ENCODE measurements around the gene DUSP9. TPM values are rescaled to one million over a fixed set of nuclear protein-coding genes. Genes with fewer than 3 reads are reported as not detected.

DUSP9 gene
- polyA plus RNA-seq, 1 donor from 2014 or later, result 0.94 TPM

DNA sequence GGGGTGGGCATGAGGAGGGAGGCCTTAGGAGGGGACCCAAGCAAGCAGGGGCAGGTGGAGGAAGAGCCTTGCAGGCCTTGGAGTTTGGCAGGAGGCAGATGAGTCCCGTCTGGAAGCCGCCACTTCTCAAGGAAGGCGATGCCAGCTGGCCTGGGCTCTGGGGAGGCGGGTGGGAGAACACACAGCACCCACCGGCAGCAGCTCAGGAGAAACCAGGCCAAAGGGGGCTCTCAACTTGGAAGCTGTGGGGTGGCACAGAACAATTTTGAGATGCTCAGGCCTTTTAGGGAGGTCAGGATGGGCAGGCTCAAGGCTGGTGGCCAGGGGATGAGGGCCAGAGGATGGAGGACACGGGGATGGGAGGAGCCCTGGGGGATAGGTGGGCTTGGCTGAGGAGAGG, 11.6 kb upstream of the DUSP9 start:
- H3K9me2 ChIP-seq (ENCODE audit: insufficient read depth, low read length), result no peaks in the 10 kb centered on the region
- TF ChIP-seq TAF1 (IDR thresholded peaks at IDR 0.05; ENCODE audit: low read depth) (no peak), RAD21 (conservative IDR thresholded peaks at IDR 0.05) (no peak), EP300 (conservative IDR thresholded peaks at IDR 0.05; ENCODE audit: poor library complexity, severe bottlenecking) (no peak), SMC3 (conservative IDR thresholded peaks at IDR 0.05; ENCODE audit: poor library complexity) (no peak), EZH2 (IDR thresholded peaks at IDR 0.05; ENCODE audit: borderline replicate concordance, insufficient read depth, low read length, poor library complexity, severe bottlenecking) (no peak)
- H2AFZ ChIP-seq (ENCODE audit: low read depth, low read length), result no peak overlapping the region
- no peak overlapping the region for H3K9ac ChIP-seq (ENCODE audit: low read length)
- H3K79me2 ChIP-seq (replicated peaks; ENCODE audit: insufficient read depth, low read length), result no peaks in the 10 kb centered on the region
- H3K27ac ChIP-seq (ENCODE audit: low read length), result no peak overlapping the region
- no peaks in the 10 kb centered on the region for H3K9me3 ChIP-seq (ENCODE audit: low read length)
- no peaks in the 10 kb centered on the region for H3K27me3 ChIP-seq (ENCODE audit: insufficient read depth, low read depth, low read length)
- H3K36me3 ChIP-seq (ENCODE audit: insufficient read depth, low read length), result no peaks in the 10 kb centered on the region
- no peaks in the 10 kb centered on the region for H3F3A ChIP-seq (ENCODE audit: insufficient read depth, low read length, poor library complexity, severe bottlenecking)
- no peak overlapping the region for H3K4me2 ChIP-seq (ENCODE audit: low read length)
- no peak overlapping the region for H3K4me3 ChIP-seq (ENCODE audit: low read length)
- H4K20me1 ChIP-seq (ENCODE audit: insufficient read depth), result no peaks in the 10 kb centered on the region

GRCh38 chrX:153635788-153636668, 11.0 kb upstream of the DUSP9 start:
- no peaks in the 10 kb centered on the region for H3K36me3 ChIP-seq (ENCODE audit: insufficient read depth, low read length)
- no peak overlapping the region for H3K9ac ChIP-seq (ENCODE audit: low read length)
- no peak overlapping the region for H3K4me3 ChIP-seq (ENCODE audit: low read length)
- H3K9me3 ChIP-seq (ENCODE audit: low read length), result no peaks in the 10 kb centered on the region
- no peaks in the 10 kb centered on the region for H3K79me2 ChIP-seq (replicated peaks; ENCODE audit: insufficient read depth, low read length)
- no peak overlapping the region for H2AFZ ChIP-seq (ENCODE audit: low read depth, low read length)
- H3F3A ChIP-seq (ENCODE audit: insufficient read depth, low read length, poor library complexity, severe bottlenecking), result no peaks in the 10 kb centered on the region
- no peak overlapping the region for H3K4me2 ChIP-seq (ENCODE audit: low read length)
- H3K27me3 ChIP-seq (ENCODE audit: insufficient read depth, low read depth, low read length), result no peaks in the 10 kb centered on the region
- no peaks in the 10 kb centered on the region for H4K20me1 ChIP-seq (ENCODE audit: insufficient read depth)
- H3K27ac ChIP-seq (ENCODE audit: low read length), result no peak overlapping the region
- no peaks in the 10 kb centered on the region for H3K9me2 ChIP-seq (ENCODE audit: insufficient read depth, low read length)
- TF ChIP-seq RAD21 (conservative IDR thresholded peaks at IDR 0.05), result no peak
- no peak for TF ChIP-seq EP300 (conservative IDR thresholded peaks at IDR 0.05; ENCODE audit: poor library complexity, severe bottlenecking)
- TF ChIP-seq SMC3 (conservative IDR thresholded peaks at IDR 0.05; ENCODE audit: poor library complexity), result no peak
- no peak for TF ChIP-seq EZH2 (IDR thresholded peaks at IDR 0.05; ENCODE audit: borderline replicate concordance, insufficient read depth, low read length, poor library complexity, severe bottlenecking)
- TF ChIP-seq, protein P1, sequence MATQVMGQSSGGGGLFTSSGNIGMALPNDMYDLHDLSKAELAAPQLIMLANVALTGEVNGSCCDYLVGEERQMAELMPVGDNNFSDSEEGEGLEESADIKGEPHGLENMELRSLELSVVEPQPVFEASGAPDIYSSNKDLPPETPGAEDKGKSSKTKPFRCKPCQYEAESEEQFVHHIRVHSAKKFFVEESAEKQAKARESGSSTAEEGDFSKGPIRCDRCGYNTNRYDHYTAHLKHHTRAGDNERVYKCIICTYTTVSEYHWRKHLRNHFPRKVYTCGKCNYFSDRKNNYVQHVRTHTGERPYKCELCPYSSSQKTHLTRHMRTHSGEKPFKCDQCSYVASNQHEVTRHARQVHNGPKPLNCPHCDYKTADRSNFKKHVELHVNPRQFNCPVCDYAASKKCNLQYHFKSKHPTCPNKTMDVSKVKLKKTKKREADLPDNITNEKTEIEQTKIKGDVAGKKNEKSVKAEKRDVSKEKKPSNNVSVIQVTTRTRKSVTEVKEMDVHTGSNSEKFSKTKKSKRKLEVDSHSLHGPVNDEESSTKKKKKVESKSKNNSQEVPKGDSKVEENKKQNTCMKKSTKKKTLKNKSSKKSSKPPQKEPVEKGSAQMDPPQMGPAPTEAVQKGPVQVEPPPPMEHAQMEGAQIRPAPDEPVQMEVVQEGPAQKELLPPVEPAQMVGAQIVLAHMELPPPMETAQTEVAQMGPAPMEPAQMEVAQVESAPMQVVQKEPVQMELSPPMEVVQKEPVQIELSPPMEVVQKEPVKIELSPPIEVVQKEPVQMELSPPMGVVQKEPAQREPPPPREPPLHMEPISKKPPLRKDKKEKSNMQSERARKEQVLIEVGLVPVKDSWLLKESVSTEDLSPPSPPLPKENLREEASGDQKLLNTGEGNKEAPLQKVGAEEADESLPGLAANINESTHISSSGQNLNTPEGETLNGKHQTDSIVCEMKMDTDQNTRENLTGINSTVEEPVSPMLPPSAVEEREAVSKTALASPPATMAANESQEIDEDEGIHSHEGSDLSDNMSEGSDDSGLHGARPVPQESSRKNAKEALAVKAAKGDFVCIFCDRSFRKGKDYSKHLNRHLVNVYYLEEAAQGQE (IDR thresholded peaks at IDR 0.05; ENCODE audit: borderline replicate concordance), result no peak
- no peak for TF ChIP-seq CTCF (IDR thresholded peaks at IDR 0.05; ENCODE audit: poor library complexity, severe bottlenecking)
- no peak for TF ChIP-seq MXI1 (conservative IDR thresholded peaks at IDR 0.05; ENCODE audit: poor library complexity, severe bottlenecking)
- no peak for TF ChIP-seq TAF1 (IDR thresholded peaks at IDR 0.05; ENCODE audit: low read depth)
- TF ChIP-seq POLR2AphosphoS5 (IDR thresholded peaks at IDR 0.05), result no peak

Data from neural cell (in vitro differentiated cells).